ENCODE results near the gene SERPINB5.

DNA sequence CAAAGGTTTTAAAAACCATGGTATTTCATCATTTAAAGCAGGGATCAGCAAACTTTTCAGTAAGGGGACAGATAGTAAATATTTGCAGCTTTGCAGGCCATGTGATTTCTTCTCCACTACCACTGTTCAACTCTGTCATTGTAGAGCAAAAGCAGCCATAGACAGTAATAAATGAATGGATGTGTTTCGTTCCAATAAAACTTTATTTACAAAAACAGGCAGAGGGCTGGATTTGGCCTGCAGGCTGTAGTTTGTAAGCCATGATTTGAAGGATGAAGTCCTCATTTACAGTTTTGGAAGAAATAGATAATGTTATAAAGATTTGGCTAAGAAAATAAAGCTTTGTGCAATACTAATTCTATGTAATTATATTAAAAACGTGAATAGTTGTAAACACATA is 67.3 kb downstream of the SERPINB5 start:
- TF ChIP-seq, protein P1, sequence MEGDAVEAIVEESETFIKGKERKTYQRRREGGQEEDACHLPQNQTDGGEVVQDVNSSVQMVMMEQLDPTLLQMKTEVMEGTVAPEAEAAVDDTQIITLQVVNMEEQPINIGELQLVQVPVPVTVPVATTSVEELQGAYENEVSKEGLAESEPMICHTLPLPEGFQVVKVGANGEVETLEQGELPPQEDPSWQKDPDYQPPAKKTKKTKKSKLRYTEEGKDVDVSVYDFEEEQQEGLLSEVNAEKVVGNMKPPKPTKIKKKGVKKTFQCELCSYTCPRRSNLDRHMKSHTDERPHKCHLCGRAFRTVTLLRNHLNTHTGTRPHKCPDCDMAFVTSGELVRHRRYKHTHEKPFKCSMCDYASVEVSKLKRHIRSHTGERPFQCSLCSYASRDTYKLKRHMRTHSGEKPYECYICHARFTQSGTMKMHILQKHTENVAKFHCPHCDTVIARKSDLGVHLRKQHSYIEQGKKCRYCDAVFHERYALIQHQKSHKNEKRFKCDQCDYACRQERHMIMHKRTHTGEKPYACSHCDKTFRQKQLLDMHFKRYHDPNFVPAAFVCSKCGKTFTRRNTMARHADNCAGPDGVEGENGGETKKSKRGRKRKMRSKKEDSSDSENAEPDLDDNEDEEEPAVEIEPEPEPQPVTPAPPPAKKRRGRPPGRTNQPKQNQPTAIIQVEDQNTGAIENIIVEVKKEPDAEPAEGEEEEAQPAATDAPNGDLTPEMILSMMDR (IDR thresholded peaks at IDR 0.05; ENCODE audit: low read depth, low read length, missing input control), result no peak
- TF ChIP-seq, protein P2, sequence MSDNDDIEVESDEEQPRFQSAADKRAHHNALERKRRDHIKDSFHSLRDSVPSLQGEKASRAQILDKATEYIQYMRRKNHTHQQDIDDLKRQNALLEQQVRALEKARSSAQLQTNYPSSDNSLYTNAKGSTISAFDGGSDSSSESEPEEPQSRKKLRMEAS (IDR thresholded peaks at IDR 0.05), result no peak
- TF ChIP-seq JUND (IDR thresholded peaks at IDR 0.05) (no peak), YY1 (IDR thresholded peaks at IDR 0.05) (no peak)
